ENCODE results near the gene RAPSN.
A peak's percentile ranks its signal among the peaks of the same experiment; 100 is the strongest.

The RAPSN gene

GRCh38 chr11:47448566-47449427 is at the start of gene RAPSN:
TSS of gene RAPSN (minus strand) at chr11:47449136. CDS start at chr11:47448964, 172 bp downstream.
- H3K9me3 Mint-ChIP-seq, result no peaks in the 10 kb centered on the region

GRCh38 chr11:47498149-47498548 is 49.2 kb upstream of the RAPSN start:
- DNase-seq, result no peak
- CTCF ChIA-PET, result interaction anchor here (0.7 kb wide), 1 partner anchor 11 kb away, joined by 3 read pairs; no protein-coding TSS in a partner anchor

More at GRCh38 chr11:47448566-47449427, at the start of gene RAPSN:
- no peaks in the 10 kb centered on the region for H3K27me3 Mint-ChIP-seq
- H3K4me1 Mint-ChIP-seq, result no peaks in the 10 kb centered on the region
- CTCF ChIA-PET, result no interaction called here
- H3K27ac Mint-ChIP-seq, result peak within 1 kb of the TSS; percentile 55
- no peak within 1 kb of the TSS for H3K4me3 Mint-ChIP-seq
- no peak for DNase-seq
- no peaks in the 10 kb centered on the region for H3K36me3 Mint-ChIP-seq

GRCh38 chr11:47496808-47497207 is 47.9 kb upstream of the RAPSN start:
- peaks cover 7% of the 10 kb centered on the region for H3K4me1 Mint-ChIP-seq
- peaks cover 33% of the 10 kb centered on the region for H3K36me3 Mint-ChIP-seq
- H3K27ac Mint-ChIP-seq, result no peak overlapping the region
- H3K4me3 Mint-ChIP-seq, result no peak overlapping the region
- DNase-seq, result no peak
- H3K27me3 Mint-ChIP-seq, result no peaks in the 10 kb centered on the region
- CTCF ChIA-PET, result no interaction called here
- H3K9me3 Mint-ChIP-seq, result no peaks in the 10 kb centered on the region

More at GRCh38 chr11:47498149-47498548, 49.2 kb upstream of the RAPSN start:
- H3K9me3 Mint-ChIP-seq, result no peaks in the 10 kb centered on the region
- no peak overlapping the region for H3K4me3 Mint-ChIP-seq
- H3K27ac Mint-ChIP-seq, result no peak overlapping the region
- peaks cover 11% of the 10 kb centered on the region for H3K4me1 Mint-ChIP-seq
- H3K27me3 Mint-ChIP-seq, result no peaks in the 10 kb centered on the region
- H3K36me3 Mint-ChIP-seq, result peaks cover 31% of the 10 kb centered on the region

GRCh38 chr11:47495856-47496217 is 46.9 kb upstream of the RAPSN start:
- CTCF ChIA-PET, result no interaction called here
- Mint-ChIP-seq H3K27ac (no peak overlapping the region), H3K4me1 (peaks cover 7% of the 10 kb centered on the region), H3K4me3 (no peak overlapping the region), H3K27me3 (no peaks in the 10 kb centered on the region), H3K36me3 (peaks cover 33% of the 10 kb centered on the region), H3K9me3 (no peaks in the 10 kb centered on the region)
- DNase-seq, result no peak

- Mint-ChIP-seq H3K27me3 (no peaks in the 10 kb centered on the region), H3K4me1 (peaks cover 5% of the 10 kb centered on the region), H3K27ac (no peak overlapping the region), H3K36me3 (peaks cover 28% of the 10 kb centered on the region), H3K9me3 (no peaks in the 10 kb centered on the region), H3K4me3 (no peak overlapping the region)
- DNase-seq, result no peak
- CTCF ChIA-PET, result interaction anchor here (1.1 kb wide), 1 partner anchor 14 kb away, joined by 3 read pairs; no protein-coding TSS in a partner anchor
Measured at GRCh38 chr11:47495011-47495855, 46.3 kb upstream of the RAPSN start.

- DNase-seq, result no peak
- CTCF ChIA-PET, result no interaction called here
- H3K4me3 Mint-ChIP-seq, result no peak overlapping the region
- H3K36me3 Mint-ChIP-seq, result peaks cover 48% of the 10 kb centered on the region
- H3K27ac Mint-ChIP-seq, result no peak overlapping the region
- H3K9me3 Mint-ChIP-seq, result no peaks in the 10 kb centered on the region
- peaks cover 3% of the 10 kb centered on the region for H3K4me1 Mint-ChIP-seq
- H3K27me3 Mint-ChIP-seq, result no peaks in the 10 kb centered on the region
Measured at GRCh38 chr11:47489395-47489755, 40.4 kb upstream of the RAPSN start.

- CTCF ChIA-PET, result no interaction called here
- H3K27ac Mint-ChIP-seq, result peak overlapping the region; percentile 5
- no peak overlapping the region for H3K4me3 Mint-ChIP-seq
- no peaks in the 10 kb centered on the region for H3K9me3 Mint-ChIP-seq
- peaks cover 49% of the 10 kb centered on the region for H3K36me3 Mint-ChIP-seq
- no peaks in the 10 kb centered on the region for H3K27me3 Mint-ChIP-seq
- H3K4me1 Mint-ChIP-seq, result peaks cover 3% of the 10 kb centered on the region
- DNase-seq, result no peak
Measured at GRCh38 chr11:47488674-47489394, 39.9 kb upstream of the RAPSN start.

GRCh38 chr11:47488111-47488510 is 39.2 kb upstream of the RAPSN start:
- DNase-seq, result no peak
- H3K27me3 Mint-ChIP-seq, result no peaks in the 10 kb centered on the region
- no peaks in the 10 kb centered on the region for H3K9me3 Mint-ChIP-seq
- peaks cover 3% of the 10 kb centered on the region for H3K4me1 Mint-ChIP-seq
- no peak overlapping the region for H3K4me3 Mint-ChIP-seq
- H3K27ac Mint-ChIP-seq, result no peak overlapping the region
- H3K36me3 Mint-ChIP-seq, result peaks cover 52% of the 10 kb centered on the region
- CTCF ChIA-PET, result interaction anchor here (1.1 kb wide), 1 partner anchor 129 kb away, joined by 4 read pairs; no protein-coding TSS in a partner anchor

GRCh38 chr11:47487421-47487820 is 38.5 kb upstream of the RAPSN start:
- no peaks in the 10 kb centered on the region for H3K9me3 Mint-ChIP-seq
- H3K36me3 Mint-ChIP-seq, result peaks cover 52% of the 10 kb centered on the region
- peaks cover 3% of the 10 kb centered on the region for H3K4me1 Mint-ChIP-seq
- no peak for DNase-seq
- no peak overlapping the region for H3K4me3 Mint-ChIP-seq
- no peaks in the 10 kb centered on the region for H3K27me3 Mint-ChIP-seq
- no peak overlapping the region for H3K27ac Mint-ChIP-seq
- CTCF ChIA-PET, result interaction anchor here (1.1 kb wide), 1 partner anchor 130 kb away, joined by 4 read pairs; no protein-coding TSS in a partner anchor

GRCh38 chr11:47485107-47485506 is 36.2 kb upstream of the RAPSN start:
- no peak overlapping the region for H3K27ac Mint-ChIP-seq
- no peaks in the 10 kb centered on the region for H3K27me3 Mint-ChIP-seq
- no peak overlapping the region for H3K4me3 Mint-ChIP-seq
- H3K9me3 Mint-ChIP-seq, result no peaks in the 10 kb centered on the region
- peaks cover 63% of the 10 kb centered on the region for H3K36me3 Mint-ChIP-seq
- CTCF ChIA-PET, result no interaction called here
- peaks cover 3% of the 10 kb centered on the region for H3K4me1 Mint-ChIP-seq
- DNase-seq, result no peak

GRCh38 chr11:47483457-47483856 is 34.5 kb upstream of the RAPSN start:
- Mint-ChIP-seq H3K36me3 (peaks cover 72% of the 10 kb centered on the region), H3K9me3 (no peaks in the 10 kb centered on the region), H3K27me3 (no peaks in the 10 kb centered on the region), H3K27ac (no peak overlapping the region), H3K4me3 (no peak overlapping the region), H3K4me1 (no peaks in the 10 kb centered on the region)
- no peak for DNase-seq
- CTCF ChIA-PET, result no interaction called here

GRCh38 chr11:47480762-47481161 is 31.8 kb upstream of the RAPSN start:
- no peak for DNase-seq
- CTCF ChIA-PET, result interaction anchor here (0.6 kb wide), 1 partner anchor 183 kb away, joined by 3 read pairs; no protein-coding TSS in a partner anchor
- H3K4me1 Mint-ChIP-seq, result no peaks in the 10 kb centered on the region
- no peak overlapping the region for H3K4me3 Mint-ChIP-seq
- H3K27me3 Mint-ChIP-seq, result no peaks in the 10 kb centered on the region
- H3K27ac Mint-ChIP-seq, result no peak overlapping the region
- peaks cover 68% of the 10 kb centered on the region for H3K36me3 Mint-ChIP-seq
- H3K9me3 Mint-ChIP-seq, result no peaks in the 10 kb centered on the region

GRCh38 chr11:47478651-47479329 is 29.9 kb upstream of the RAPSN start:
- Mint-ChIP-seq H3K27me3 (no peaks in the 10 kb centered on the region), H3K4me1 (no peaks in the 10 kb centered on the region), H3K4me3 (no peak overlapping the region), H3K27ac (no peak overlapping the region), H3K36me3 (peaks cover 66% of the 10 kb centered on the region), H3K9me3 (no peaks in the 10 kb centered on the region)
- CTCF ChIA-PET, result interaction anchor here (0.7 kb wide), 1 partner anchor 87 kb away, joined by 3 read pairs; no protein-coding TSS in a partner anchor
- DNase-seq, result no peak
